GM21529 (cell line): ENCODE measurements around the gene MICAL3.

Experiments
- ATAC-seq: cut with Tn5 transposase; IDR thresholded peaks from one replicate; pipeline ENCODE4 v1.9.1; 2021; ENCODE audit not compliant: unreplicated experiment

Gene MICAL3

DNA sequence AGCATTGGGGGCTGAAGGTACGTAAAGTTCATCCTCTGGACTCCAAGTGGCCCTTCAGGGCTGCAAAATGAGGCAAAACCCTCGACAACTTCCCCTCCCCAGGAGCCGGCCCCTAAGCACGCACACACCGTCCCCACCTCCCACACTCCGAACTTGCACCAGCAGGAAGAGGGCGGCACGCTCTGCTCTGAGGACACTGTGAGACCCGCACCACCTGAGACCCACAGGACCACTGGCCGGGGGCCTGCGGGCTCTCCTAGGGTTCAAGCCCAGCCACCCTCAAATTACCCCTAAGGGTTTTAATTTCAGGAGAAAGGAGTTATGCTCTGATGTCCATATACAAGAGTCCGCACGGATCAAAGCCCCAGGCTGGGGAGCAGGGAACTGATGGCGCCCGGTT, 200.4 kb downstream of the MICAL3 start:
- ATAC-seq, result no peak

DNA sequence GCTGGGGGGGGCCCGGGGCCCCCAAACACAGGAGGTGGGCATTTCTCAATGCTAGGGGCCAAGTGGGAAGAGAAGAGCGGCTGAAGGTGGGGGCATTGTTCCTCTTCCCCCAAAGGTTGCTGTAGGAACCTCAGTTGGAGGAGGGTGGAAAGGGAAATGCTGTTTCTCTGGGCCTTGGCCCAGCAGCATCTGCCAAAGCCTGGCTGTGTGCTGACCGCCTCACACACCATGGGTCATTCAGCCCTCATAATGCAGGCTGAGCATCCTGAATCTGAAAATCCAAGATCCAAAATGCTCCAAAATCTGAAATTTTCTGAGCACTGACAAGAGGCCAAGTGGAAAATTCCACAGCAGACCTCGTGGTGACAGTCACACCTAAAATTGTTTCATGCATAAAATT, 201.1 kb downstream of the MICAL3 start:
- no peak for ATAC-seq

DNA sequence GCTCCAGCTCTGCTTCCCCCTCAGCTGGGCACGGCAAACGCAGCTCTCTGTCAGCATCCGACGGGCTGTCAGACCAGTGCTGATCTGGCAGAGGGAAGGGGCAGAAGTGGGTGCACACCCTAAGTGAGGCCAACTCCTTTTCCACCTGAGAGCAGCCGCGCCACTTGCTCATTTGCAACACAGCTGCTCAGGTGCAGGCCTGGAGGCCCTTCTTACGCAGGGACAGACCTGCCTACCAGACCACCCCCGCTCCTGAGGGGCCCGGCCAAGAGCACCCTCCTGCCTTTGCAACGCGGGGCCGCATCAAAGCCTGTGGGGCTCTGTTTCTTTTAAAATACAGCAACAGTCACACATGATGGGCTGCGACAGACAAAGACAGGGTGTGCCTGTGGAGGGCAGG, 202.3 kb downstream of the MICAL3 start:
- ATAC-seq, result no peak

DNA sequence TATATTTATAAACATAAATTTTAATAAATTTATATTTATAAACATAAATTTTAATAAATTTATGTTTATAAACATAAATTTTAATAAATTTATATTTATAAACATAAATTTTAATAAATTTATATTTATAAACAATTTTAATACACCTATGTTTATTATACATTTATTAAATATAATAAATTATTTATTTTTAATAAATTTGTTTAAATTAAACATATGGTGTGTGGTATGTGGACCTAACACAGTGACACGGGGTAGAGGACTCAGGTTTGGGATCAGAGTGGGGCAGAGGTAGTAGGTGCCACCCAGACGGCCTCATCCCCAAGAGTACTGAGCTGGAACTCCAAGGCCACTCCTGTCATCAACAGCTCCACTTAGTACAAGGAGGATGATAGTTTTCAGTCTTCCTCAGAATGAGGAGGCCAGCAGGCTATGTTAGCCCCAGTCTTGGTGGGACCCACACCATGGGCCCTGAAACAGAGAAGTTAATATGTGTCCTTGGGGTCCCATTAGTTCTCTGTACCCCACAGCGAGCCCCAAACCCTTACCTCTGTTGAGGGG, 203.4 kb downstream of the MICAL3 start:
- ATAC-seq, result no peak

DNA sequence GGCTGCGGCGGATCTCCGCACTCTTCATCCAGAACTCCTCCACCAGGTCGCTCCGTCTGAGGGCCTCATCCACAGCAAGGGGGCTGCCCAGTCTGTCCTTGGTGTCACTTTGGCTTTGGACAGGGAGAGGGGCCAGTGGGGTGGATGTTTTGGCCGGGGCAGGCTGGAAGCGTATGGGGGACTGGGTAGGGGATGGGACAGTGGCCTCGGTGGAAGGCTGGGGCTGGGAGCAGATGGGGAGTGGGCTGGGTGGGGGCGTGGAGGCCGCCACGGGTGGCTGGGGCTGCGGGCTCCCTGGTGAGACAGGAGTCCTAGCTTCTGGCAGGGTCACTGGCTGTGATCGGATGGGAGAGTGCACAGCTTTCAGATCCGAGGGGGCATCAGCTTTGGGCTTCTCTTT, 205.7 kb downstream of the MICAL3 start:
- ATAC-seq, result no peak

DNA sequence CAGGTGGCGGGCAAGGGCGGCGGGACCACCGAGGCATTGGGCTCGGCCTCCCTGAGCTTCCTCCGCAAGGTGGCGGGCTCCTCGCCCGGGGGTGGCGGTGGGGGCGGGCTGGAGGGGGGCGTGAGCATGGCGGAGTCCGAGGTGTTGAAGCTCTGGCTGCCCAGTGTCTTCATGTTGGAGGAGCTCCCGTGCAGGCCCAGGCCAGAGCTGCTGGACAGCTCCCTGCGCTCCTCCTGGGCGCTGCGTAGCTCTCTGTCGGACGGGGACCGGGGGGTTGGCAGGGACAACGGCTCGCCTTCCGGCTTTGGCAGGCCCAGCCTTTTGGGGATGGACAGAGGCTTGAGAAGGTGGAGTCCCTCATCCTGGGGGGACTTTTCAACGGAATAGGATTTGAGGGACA, 206.2 kb downstream of the MICAL3 start:
- ATAC-seq, result no peak

DNA sequence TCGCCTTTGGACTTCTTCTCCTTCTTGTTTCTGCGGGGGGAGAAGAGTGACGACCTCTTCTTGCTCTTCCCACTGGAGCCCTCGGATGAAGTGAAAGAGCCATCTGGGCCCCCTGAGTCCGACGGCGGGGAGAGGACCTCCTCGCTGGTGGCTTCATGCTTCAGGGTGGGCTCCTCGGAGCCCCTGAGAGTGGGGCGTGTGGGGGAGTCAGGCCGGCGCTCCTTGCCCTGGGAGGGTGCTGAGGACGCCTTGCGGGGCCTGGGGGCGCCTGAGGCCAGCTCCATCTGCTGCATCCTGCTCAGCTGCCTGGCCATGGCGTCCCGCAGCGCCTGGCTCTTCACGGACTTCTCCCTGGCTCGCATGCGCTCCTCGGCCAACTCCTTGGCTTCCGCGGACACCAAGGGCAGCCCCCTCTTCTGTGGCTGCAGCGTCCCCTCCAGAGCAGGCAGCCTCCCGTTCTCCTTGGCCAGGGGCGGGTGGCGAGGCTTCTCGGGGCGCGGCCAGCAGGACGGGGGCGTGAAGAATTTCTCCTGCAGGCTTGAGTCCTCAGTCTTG, 206.8 kb downstream of the MICAL3 start:
- no peak for ATAC-seq

DNA sequence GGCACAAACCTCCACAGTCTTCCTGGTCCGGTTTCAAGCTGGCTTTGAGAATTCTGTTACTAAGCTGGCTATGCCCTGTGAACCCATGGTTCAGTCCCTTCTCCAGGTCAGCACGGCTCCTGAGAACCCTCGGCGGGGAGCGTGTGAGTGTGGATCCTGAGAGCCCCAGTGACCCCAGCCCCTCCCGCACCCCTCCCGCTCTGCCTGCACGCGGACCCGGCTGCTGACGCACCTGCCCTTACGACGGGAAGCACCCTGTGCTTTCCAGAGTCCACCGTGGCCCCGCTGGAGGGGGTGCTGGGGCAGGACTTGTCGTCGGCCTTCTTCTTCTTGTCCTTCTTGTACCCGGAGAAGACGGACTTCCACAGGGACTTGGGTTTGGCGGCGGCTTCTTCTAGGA, 207.3 kb downstream of the MICAL3 start:
- ATAC-seq, result no peak

DNA sequence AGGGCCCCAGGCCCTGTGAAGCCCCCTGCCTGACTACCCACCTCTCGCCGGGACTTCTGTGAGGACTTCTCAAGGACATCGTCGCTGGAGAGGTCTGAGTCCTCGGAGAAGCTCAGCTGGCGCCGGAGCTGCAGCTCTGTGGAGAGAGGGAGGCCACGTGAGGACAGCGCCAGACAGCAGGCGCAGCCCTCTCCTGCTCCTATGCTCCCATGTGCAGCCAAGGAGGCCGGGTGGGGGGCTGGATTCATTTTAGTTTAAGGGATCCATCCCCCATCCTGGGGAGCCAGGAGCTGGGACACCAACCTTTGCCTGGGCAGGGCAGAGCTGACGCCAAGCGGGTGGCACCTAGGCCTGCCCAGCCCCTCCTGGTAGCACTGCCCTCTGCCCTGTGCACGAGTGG, 207.7 kb downstream of the MICAL3 start:
- no peak for ATAC-seq

DNA sequence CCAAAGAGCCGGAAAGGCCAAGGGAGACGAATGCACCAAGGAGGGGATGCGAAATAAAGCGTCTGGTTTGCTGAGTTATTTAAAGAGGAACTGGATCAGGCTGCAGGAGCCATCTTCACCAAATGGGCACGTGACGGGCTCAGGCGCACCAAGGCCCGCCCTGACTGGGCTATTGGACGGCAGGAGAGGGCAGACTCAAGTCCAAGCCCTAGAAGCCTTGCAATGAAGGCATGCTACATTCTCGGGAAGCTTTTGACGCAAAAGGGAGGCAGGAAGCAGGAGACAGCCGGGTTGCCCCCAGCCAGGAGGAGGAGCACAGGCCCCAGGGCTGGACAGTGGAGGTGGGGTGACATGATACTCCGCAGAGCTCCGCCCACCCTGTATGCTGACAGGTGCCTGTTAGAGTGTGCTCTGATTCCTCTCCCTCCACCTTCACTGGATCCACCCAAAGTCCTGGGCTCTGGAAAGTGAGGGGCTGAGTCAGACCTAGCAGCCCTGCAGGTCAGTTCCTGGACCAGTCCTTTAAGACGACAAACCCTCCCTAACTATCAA, 208.6 kb downstream of the MICAL3 start:
- no peak for ATAC-seq

DNA sequence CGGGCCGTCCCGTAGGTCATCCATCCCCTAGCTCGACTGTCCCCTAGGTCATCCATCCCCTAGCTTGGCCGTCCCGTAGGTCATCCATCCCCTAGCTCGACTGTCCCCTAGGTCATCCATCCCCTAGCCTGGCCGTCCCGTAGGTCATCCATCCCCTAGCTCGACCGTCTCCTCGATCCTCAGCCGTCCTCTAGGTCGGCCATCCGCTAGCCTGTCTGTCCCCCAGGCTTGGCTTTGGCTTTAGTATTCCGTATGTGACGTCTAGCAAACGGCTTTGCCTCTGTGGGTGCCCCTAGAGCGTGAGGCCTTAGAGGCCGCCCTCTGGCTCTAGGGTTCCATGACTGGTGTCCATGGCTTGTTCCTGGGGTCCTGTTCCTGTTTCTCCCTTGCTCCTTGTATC, 209.5 kb downstream of the MICAL3 start:
- no peak for ATAC-seq

DNA sequence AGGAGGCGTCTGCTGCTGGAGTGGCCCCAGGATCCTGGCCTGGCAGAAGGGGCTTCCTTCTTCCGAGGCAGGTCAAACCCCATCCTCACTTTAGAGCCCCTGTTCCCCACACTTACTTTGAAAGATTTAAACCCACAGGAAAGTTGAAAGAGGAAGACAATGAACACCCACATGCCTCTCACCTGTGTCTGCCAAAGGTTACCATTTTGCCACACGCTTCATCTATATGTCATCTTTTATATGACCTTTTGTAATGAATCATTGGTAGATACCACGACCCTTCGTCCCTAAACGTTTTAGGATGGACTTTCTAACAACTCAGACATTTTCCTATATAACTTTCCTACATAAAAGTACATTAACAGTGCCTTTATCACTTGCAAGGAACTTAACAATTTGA, 210.3 kb downstream of the MICAL3 start:
- ATAC-seq, result no peak

DNA sequence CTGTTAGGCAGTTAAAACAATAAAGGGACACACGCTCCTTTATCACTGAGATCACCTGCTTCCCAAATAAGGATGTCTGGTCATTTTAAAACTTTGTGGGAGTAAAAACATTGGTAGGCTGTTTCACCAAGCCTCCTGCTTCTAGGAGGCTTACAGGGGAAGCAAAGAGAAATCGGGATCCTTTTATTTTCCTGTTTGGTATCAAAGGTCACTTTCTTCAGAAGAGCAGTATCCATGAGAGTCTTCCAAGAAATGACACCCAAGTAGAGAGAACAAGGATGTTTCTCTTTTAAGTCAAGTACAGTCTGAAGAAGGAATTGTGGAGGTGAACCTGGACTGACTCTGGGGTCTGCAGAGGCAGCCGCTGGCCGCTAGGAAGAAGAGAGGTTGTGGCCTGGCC, 213.2 kb downstream of the MICAL3 start:
- no peak for ATAC-seq

DNA sequence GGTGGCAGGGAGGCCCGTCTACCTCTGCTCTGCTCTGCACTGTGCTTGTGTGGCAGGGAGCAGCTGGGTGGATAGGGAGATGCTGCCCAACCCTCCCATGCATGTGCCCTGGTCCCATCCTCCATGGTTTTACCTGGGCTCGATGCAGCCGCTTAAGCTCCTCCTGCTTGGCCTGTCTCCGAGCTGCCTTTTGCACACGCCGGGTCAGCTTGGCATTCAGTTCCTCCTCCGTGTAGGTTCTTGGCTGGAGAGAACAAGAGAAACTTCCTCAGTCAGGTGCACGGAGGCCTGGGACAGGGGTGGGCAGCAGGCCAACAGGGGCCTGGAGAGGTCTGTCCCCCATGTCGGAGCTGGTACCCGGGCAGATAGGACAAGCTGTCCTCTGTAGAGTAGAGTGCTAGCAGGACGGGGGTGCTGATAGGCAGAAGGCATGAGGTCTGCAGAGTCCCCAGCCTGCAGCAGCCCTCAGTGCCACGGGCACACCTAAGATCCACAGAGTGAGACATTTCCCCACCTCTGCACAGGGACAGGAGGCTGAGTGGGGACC, 213.7 kb downstream of the MICAL3 start:
- no peak for ATAC-seq

DNA sequence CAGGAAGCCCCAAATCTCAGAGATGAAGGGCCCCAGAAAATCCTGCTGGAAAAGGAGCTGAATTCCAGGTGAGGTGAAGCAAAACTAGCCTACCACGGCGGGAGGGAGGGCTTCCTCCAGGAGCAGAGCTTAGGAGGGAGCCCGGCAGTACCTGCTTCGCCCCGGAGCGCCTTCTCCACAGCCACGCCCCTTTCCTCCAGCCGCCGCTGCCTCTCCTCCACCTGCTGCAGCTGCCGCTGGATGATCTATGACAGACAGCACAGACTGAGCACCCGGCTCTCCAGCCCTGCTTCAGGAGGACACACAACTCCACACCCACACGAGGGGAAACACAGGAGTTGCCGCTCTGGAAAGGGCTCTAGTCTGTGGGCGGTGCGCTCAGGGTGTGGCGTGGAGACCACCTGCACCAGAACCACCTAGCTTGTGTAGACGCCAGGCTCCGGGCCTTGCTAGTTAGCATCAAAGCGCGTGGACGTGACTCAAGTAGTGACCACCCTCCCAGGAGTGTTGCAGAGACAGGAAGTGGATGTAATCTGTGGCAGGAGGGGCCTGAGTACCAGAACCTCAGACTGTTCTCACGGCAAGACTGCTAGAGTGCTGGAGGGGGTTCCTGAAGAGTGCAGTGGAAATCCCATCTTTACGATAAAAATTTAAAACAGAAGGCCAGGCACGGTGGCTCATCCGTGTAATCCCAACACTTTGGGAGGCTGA, 215.5 kb downstream of the MICAL3 start:
- ATAC-seq, result no peak

DNA sequence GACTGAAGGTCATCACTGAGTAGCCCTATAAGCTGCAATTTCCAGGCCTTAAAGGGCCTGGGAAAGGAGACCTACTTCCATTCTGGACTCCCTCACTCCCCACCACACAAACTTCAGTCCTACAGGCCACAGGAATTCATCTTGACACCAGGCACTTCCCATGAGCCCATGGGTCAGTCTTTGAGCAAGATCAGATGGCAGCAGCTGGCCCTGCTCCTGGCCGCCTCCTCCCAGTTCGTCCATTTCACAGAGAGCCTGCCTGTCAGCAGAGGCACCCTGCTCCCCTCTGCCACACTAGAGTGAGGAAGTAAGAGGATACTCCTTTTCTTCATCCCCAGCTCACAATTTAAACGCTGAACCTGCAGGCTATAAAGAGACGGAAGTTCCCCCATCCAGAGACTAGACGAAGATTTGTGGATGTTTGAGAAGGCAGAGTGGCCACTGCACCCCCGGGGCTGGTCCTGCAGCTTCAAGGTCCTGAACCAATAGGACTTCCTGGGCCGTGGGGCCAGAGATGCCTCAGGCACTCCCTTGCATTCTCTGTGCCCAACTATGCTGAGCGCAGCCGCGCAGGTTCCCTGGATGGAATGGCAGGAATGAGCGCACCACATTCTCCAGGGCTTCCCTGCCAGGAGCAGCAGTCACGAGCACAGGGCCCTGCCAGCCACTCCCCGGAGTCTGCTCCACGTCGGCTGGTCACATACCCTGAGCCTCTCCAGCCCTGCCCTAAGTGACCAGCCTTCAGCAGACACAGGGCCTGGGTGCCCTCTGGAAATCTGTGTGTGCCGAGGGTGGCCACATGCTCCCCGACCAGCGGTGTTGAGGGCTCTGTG, 216.6 kb downstream of the MICAL3 start:
- ATAC-seq, result no peak

DNA sequence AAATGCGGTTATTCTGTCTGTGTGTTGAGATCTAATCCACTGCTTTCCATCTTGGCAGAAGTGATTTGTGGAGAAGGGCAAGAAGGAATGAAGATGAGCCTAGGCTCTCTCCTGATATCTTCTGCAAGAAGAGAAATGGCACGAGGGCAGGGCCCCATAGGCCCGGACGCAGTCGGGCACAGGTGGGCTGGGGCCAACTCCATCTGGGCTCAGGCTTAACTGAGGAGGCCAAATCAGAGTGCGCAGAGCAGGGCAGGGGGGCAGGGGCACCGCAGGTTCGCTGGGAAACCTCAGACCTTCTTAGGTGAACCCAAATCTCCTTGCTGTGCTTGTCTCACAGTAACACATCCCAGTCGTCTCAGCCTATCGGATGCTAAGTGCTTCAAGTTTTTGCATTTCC, 217.3 kb downstream of the MICAL3 start:
- ATAC-seq, result no peak

DNA sequence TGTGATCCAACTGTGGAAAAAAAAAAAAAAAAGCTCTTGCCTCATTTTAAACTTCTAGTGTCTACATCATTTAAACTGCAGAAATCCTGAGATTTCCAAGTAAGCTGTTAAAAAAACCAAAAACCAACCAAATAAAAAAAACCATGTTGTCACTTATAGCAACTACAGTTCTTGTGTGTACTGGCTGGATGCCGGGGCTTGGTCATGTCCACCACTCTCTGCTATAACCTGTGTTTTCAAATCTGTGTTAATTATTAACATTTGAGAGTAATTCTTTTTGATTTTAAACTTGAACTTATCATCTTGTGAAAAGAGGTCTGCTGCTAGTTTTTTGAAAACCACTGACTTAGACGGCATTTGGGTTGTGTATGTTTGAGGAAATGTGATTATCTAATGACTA, 217.9 kb downstream of the MICAL3 start:
- no peak for ATAC-seq

DNA sequence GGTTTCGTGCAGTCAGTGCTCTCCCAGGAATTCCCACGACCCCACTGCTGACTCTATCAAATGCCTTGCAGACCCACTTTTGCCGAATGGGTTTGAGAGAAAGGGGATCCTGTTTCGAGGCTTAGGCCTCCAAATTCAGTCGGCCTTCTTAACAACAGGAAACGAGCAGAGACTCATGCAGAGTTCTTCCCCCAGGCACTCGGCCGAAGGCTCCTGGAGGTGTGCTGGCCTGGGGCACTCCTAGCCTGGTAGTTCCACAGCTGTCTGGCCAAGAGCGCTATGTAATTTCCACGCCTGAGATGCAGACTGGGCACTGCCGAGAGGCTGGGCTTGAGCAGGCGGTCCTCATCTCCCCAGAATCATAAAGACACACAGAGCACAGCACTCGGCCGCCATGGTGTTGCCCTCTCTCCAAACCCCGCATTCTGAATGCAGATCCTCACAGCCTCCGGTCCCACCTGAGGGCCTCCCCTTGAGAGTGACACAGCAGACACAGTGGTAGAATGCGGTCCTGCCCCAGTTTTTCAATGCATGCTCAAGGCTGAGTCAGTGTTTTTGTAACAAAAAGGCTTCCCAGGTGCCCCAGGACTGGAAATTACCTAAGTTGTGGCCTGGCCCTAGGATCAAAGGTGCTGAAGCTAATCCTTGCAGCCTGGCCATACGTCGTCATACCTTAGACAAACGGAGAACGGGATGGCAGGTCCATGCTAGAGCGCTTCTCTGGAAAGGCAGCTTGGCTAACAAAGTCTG, 219.9 kb downstream of the MICAL3 start:
- ATAC-seq, result no peak

DNA sequence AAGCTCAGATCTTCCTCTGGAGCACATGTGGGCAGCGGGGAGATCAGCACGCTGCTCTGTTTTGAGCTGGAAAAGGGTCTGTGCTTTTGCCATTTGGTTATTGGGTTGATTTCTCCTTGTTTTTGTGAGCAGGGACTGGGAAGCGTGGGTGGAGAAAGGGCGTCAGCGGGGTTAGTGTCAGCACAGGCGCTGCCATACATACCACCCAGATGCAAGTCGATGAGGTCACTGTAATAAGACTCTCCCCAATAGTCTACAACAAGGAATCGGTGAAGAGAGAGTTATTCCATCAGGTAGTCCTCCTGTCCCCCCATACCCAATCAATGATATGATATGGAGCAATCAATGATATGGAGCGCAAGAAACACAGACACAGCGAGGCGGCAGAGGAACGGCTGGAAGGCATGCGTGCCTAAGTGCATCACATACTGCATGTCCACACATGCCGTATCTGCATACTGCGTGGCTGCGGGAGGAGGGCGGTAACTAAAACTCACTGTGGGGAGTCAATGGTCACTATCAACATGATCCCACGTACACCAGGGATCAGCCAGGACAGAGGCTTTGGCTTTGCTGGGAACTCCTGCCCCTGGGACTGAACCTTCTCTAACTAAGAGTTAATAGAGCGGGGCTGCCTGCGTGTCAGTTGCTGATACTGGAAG, 220.6 kb downstream of the MICAL3 start:
- ATAC-seq, result no peak
